Ishikawa (cell line): Measurements from ENCODE around the gene ZNF24.

ENCODE experiments used
- CREB1 ChIP-seq: IDR thresholded peaks from 2 replicates; pipeline ENCODE4 v1.6.1; 2012; ENCODE audit warnings: low read depth
- EGR1 ChIP-seq: IDR thresholded peaks from 2 replicates; pipeline ENCODE4 v1.6.1; 2012
- EP300 ChIP-seq: IDR thresholded peaks from 2 replicates; pipeline ENCODE4 v1.6.1; 2012; ENCODE audit warnings: borderline replicate concordance
- FOXM1 ChIP-seq: IDR thresholded peaks from 2 replicates; pipeline ENCODE4 v1.6.1; 2012; ENCODE audit warnings: low read depth, borderline replicate concordance
- NFIC ChIP-seq: IDR thresholded peaks from 2 replicates; pipeline ENCODE4 v1.6.1; 2012
- RAD21 ChIP-seq: IDR thresholded peaks from 2 replicates; pipeline ENCODE4 v1.6.1; 2012; ENCODE audit warnings: low read depth
- TAF1 ChIP-seq: IDR thresholded peaks from 2 replicates; pipeline ENCODE4 v1.6.1; 2012; ENCODE audit warnings: low read depth, mild to moderate bottlenecking
- YY1 ChIP-seq: IDR thresholded peaks from 2 replicates; pipeline ENCODE4 v1.6.1; 2012; ENCODE audit warnings: low read depth
- ZBTB7A ChIP-seq: IDR thresholded peaks from 2 replicates; pipeline ENCODE4 v1.6.1; 2012; ENCODE audit warnings: low read depth
- TF ChIP-seq, protein P1 (sequence below): IDR thresholded peaks from 2 replicates; pipeline ENCODE4 v1.6.1; 2012; ENCODE audit warnings: low read depth, mild to moderate bottlenecking
- TF ChIP-seq, protein P2 (sequence below): IDR thresholded peaks from 2 replicates; pipeline ENCODE4 v1.6.1; 2012

ZNF24 gene

DNA sequence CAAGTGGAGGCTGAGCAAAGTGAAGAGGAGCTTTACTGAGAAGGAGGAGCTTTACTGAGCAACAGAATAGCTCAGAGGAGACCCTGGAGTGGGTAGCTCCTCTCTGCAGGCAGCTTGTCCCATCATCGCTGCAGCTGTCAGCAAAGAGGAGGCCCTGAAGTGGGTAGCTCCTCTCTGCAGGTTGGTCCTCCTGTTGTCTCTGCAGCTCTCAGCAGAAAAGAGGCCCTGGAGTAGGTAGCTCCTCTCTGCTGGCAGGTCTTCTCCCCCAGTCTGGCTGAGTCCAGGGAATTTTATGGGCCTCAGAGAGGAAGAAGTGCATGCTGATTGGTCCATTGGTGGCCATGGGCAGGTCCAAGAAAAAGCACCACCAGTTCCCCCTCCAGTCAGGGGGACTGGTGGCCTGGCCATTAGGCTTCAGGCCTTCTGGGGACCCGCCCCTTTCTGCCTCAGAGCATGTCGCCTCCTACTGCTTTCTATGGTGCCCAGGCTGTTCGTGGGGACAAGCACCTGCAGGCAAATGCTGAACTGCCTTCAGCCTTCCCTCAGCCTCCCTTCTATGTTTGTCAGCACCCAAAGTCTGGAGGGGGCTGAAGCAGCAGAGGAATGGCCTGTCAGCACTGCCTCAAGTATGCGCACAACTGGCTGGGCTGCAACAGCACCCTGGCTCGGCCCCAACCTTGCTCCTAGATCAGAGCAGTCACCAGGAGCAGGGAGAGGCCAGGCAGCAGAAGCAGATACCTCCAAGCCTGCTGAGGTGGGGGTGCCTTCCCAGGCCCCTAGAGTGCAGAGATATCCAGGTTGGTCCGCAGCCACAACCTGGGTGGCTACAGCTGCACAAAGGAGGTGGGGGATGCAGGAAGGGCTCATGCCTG is 60.1 kb downstream of the ZNF24 start:
- no peak for TF ChIP-seq ZBTB7A
- TF ChIP-seq EGR1, result no peak
- no peak for TF ChIP-seq NFIC
- TF ChIP-seq, protein P1, sequence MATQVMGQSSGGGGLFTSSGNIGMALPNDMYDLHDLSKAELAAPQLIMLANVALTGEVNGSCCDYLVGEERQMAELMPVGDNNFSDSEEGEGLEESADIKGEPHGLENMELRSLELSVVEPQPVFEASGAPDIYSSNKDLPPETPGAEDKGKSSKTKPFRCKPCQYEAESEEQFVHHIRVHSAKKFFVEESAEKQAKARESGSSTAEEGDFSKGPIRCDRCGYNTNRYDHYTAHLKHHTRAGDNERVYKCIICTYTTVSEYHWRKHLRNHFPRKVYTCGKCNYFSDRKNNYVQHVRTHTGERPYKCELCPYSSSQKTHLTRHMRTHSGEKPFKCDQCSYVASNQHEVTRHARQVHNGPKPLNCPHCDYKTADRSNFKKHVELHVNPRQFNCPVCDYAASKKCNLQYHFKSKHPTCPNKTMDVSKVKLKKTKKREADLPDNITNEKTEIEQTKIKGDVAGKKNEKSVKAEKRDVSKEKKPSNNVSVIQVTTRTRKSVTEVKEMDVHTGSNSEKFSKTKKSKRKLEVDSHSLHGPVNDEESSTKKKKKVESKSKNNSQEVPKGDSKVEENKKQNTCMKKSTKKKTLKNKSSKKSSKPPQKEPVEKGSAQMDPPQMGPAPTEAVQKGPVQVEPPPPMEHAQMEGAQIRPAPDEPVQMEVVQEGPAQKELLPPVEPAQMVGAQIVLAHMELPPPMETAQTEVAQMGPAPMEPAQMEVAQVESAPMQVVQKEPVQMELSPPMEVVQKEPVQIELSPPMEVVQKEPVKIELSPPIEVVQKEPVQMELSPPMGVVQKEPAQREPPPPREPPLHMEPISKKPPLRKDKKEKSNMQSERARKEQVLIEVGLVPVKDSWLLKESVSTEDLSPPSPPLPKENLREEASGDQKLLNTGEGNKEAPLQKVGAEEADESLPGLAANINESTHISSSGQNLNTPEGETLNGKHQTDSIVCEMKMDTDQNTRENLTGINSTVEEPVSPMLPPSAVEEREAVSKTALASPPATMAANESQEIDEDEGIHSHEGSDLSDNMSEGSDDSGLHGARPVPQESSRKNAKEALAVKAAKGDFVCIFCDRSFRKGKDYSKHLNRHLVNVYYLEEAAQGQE, result no peak
- TF ChIP-seq EP300, result no peak

DNA sequence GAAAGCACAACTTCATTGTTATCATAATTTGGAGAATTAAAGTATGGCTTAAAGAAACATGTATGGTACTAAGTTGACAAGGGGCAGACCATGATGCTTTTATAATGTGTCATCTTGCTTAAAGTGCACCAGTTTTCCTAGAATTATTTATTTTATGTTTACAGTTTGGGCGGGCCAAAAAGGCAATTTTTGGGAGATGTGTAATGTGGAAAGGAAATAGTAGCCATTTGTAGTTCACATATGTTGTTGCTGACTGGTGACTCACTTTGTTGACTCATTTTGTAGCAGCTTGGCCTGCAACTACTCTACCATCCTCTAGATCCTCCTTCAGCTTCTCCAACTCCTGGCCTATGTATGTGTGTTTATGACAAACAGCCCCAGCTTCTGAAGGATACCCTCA is 61.9 kb downstream of the ZNF24 start:
- no peak for TF ChIP-seq ZBTB7A
- no peak for TF ChIP-seq FOXM1
- TF ChIP-seq CREB1, result no peak
- TF ChIP-seq RAD21, result no peak
- TF ChIP-seq TAF1, result no peak
- TF ChIP-seq YY1, result no peak
- no peak for TF ChIP-seq NFIC
- TF ChIP-seq, protein P2, sequence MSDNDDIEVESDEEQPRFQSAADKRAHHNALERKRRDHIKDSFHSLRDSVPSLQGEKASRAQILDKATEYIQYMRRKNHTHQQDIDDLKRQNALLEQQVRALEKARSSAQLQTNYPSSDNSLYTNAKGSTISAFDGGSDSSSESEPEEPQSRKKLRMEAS, result no peak
- no peak for TF ChIP-seq EP300
